HG02884 (cell line): ENCODE data around the gene STARD13.

Source experiments
- ATAC-seq: cut with Tn5 transposase; IDR thresholded peaks from one replicate; pipeline ENCODE4 v1.9.1; 2021; ENCODE audit warnings: mild to moderate bottlenecking, moderate library complexity; ENCODE audit not compliant: unreplicated experiment

The STARD13 gene

DNA sequence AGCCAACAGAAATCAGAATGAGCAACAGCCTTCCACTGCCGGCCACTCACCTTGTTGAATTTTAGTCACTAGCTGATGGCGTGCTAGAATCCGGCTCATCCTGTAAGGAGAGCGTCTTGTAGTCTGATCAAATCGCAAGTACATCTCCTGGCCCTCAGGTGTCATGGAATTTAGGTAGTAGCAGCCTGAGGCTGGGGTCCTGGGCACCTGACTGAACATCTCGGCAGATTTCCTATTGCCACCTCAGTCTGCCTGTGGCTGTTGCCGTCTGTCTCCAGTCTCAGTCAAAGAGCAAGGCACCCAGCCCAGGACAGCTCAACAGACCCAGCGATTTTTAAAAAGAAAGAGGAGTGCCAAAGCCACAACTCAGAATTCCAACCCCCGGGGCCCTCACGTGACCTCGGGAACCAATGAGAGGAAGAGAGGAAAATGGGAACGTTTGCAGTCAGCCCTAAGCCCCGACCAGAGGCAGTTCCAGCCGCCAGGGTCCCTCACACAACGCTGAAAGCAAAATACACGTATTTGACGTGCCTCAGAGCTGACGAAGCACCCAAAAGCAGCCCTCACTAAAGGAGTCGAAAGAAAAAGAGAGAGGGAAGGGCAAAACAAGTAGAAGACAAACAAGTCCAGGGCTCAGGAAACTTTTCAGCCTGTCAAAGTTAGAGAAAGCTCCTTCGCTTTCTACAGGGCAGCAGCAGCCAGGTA is at the start of gene STARD13:
STARD13 (minus strand) TSS at position 336 of the 705 bp plus-strand sequence; CDS start at position 219, 117 bp downstream.
- ATAC-seq, result peak; percentile 80

DNA sequence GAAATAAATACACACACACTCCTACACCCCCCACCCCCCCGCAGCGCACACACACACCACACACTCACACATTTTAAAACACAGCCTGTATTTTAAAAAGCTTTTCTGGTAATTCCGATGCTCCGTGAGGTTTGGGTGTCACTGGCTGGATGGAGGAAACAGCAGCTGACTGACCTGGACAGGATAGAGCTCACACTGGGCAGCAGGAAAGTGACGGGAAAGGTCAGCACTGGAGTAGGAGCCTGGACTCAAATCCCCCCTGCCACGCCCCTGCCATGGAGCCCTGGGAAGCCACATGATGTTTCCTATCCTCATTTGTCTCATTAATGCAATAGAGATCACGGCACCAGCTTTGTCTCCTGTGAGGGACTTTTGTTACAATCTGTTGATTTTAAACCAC is 49.3 kb upstream of the STARD13 start:
- no peak for ATAC-seq

DNA sequence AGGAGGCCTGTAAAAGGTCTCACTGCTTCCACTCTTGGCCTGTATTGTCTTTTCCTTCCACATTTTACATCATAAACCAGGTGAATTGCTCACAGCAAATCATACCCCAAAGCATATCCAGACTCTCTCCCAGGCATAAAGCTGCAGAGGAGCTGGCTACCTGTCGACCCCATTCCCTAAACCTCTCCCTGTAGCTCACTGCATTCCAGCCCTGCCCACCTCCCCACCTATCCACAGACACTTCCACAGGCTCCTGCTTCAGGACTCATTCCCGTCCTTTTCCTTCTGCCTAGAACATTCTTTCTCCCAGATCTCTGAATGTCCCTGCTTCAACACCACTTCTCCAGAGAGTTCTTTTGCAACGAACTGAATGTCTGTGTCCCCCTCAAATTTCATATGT is 46.4 kb upstream of the STARD13 start:
- ATAC-seq, result no peak

DNA sequence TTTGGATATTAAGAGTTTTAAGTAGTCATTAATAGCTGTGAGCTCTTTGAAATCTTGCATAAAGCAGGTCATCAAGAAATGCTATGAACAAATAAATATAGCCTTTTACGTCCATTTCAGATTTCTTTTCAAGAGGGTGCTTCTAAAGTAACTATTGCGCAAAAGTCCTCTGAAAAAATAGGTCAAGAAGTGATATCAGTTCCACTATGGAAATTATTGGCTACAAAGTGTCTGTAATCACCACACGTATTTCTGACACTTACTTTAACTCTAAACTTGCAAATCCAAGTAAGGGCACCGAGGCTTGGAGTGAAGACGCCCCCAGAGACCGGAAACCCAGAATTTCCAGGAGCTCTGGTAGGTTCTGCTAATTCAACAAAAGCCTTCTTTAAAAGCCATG is 44.9 kb upstream of the STARD13 start:
- ATAC-seq, result no peak

DNA sequence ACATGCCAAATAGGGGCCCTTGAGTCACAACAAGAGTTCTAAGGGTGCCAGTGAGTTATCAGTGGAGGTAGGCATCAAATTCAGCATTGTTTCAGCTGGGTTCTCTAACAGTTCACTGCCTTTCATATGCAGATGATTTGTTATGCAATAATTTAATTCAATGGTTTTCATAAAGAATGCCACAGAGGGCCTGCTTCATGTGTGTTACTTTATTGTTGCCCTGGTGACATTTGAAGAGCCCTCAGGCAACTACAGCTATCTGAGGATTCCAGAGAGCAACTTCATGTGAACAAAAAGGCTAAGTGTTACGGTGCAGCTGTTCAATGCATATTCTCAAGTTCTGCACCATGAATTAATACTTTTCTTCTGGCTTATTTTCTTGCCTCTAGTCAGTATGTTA is 43.1 kb upstream of the STARD13 start:
- ATAC-seq, result no peak

DNA sequence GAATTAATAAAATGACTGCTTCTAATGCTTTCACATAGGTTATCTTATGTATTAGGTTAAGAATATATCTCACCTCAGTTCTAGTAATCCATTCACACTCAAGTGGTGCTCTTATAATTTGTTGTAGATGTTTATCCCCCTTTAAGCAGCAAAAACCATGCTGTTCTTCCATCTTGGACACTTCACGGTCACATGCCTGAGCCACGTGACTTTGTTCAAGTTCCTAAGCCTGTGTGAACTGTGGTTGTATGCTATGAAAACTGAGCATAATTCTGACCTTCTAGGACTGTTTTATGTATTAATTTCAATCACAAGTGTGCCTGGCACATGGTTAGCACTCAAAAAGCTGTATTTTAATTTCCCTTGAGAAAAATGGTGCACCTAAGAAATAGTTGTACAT is 41.2 kb upstream of the STARD13 start:
- no peak for ATAC-seq

GRCh38 chr13:33326246-33326645 is 40.7 kb upstream of the STARD13 start:
- ATAC-seq, result no peak

DNA sequence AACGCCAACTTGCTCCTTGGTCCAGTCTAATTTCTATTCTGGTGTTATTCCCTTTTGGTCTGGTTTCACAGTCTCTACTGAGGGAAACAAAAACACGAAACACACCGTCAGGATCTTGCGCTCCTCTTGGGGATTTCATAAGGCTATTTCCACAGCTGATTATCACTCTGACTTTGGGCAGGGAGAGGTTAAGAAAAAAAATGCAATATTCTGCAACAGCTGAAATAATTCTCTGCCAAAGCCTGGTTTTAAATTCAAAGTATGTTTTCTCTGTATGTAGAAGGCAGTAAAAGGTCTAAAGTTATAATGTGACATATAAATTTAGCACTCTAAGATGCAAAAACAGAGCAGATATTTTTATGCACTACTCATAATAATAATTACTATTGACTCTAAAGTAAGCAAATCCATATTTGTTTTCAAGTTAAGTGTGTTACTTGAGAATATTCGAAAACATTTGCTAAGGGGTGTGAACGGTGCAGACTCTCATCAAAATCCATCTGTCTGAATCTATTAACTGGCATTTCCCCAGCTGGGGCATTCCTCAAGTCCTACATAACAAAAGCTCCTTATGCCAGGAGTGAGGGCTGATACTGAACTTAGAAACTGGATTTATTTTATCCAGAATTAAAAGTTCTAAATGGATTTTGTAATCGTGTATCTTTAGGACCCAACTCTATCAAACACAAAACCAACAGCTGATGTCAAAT is 38.4 kb upstream of the STARD13 start:
- ATAC-seq, result no peak

- ATAC-seq, result no peak
Observed at GRCh38 chr13:33322965-33323668, 37.6 kb upstream of the STARD13 start.

- ATAC-seq, result no peak
Observed at GRCh38 chr13:33322543-33322809, 36.9 kb upstream of the STARD13 start.

DNA sequence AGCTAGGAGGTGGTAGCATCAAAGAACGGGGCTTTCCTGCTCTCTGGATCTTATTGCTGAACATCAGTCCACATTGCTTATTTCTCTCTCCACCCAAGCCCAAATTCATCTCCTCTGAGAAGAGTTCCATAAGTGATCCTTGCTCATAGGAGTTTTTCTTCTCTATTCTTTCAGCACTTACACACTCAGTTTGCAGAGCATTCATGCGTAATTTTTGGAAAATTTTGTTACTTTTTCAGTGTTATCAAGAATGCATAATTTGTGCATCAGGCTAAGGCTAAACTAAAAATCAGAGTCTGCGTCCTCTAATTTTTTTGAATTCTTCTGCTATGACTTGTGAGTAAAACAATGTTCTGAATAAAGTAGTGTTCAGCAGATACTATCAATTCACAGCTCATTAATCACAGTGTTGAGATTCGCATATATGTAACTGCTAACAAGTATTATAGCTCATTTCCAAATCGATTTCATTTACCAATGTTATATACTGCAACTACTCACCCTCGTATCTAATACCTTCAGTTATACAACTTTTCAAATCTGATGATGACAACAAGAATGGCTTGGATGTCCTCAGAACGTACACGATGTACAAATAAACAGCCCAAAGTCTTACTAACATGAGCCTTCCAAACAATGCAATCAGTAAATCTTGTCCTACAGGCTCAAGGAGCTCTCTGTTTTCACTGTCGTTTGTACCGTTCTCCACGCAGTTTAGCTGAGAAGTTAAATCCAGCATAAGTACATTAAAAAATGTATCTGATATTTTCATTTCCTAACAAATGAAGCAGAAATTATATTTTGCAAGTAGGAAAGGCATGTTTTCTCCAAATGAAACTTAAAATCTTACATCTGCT is 36.4 kb upstream of the STARD13 start:
- no peak for ATAC-seq

GRCh38 chr13:33319859-33320258 is 34.3 kb upstream of the STARD13 start:
- no peak for ATAC-seq

DNA sequence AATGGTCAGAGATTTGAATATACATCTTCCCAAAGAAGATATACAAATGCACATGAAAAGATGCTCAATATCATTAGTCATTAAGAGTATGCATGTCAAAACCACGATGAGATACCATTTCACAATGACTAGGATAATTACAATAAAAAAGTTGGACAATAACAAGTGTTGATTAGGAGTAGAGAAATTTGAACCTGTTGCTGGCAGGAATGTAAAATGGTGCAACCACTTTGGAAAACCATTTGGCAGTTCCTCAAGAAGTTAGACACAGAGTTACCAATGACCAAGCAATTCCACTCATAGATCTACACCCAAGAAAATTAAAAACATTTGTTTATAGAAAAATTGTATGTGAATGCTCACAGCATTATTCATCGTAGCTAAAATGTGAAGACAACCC is 33.2 kb upstream of the STARD13 start:
- no peak for ATAC-seq

GRCh38 chr13:33318037-33318436 is 32.5 kb upstream of the STARD13 start:
- no peak for ATAC-seq

DNA sequence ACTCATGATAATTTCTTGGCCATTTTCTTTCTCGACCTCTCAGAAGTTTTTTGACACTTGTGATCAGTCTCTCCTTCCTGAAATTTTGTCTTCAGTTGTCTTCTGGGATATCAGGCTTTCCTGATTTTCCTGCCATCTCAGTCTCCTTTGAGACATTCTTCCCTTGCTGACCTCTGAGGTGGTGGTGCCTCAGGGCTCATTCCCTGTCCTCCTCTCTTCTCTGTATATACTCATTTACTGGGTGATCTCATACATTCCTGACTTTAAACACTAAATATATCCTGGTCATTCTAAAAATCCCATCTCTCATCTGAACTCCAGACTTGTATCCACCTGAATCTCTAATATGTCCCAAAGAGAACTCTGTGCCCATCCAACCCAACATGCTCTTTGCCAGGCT is 31.3 kb upstream of the STARD13 start:
- ATAC-seq, result no peak

DNA sequence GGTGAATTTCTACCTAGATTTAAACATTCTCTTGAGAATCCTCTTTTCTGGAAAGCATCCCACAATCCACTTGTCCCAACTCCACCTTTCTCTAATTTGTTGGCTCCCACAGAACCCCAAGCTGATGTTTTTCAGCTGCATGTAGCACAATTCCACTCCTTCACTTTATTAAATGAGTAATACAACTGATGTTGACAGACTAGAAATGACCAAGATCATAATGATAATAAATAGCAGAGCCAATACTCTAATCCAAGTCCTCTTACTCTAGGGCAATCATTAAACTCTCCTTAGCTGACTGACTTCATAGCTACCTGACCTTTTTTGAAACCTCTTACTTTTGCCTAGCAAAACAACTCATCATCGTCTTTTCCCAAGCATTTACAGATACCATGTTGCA is 27.9 kb upstream of the STARD13 start:
- ATAC-seq, result no peak

- no peak for ATAC-seq
Observed at GRCh38 chr13:33312861-33313212, 27.3 kb upstream of the STARD13 start.

DNA sequence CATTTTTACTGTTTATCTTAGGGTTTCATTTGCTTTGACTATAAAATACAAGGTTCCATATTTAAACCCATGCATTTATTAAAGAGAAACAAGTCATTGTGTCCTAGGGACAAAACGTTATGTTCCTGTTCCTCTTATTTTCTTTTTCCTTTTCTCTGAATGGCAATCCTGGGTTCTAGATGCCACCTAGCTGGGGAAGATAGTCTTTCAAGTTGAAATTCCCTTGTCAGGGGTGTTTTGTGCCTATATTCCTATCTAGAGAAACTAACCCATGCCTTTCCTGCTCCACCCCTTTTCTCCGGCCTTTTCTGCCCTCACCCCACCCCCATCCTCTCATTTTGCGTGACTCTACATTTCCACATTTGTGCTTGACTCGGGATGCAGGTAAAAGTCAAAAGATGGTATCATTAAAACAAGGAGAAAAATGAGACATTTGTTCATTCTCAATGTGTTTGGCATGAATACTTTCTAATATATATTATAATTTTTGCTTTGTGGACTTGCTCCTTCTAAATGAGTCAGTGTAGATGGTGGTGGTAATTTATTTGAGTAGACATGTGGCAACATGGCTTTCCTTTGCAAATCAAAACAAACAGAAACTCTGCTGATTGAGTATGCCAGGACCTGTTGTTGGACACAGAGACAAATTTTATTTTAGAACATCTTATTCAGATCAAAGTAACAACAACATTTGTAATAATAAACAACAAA is 26.8 kb upstream of the STARD13 start:
- no peak for ATAC-seq

DNA sequence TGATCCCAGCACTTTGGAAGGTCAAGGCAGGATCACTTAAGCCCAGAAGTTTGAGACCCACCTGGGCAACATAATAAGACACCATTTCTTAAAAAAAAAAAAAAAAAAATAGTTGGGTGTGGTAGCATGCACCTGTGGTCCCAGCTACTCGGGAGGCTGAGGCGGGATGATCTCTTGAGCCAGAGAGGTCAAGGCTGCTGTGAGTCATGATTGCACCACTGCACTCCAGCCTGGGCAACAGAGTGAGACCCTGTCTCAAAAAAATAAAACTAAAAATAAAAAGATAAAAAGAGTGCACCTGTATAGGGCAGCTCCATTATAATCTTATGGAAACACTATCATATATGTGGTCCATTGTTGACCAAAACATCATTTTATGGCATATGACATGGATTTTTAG is 25.5 kb upstream of the STARD13 start:
- ATAC-seq, result no peak

DNA sequence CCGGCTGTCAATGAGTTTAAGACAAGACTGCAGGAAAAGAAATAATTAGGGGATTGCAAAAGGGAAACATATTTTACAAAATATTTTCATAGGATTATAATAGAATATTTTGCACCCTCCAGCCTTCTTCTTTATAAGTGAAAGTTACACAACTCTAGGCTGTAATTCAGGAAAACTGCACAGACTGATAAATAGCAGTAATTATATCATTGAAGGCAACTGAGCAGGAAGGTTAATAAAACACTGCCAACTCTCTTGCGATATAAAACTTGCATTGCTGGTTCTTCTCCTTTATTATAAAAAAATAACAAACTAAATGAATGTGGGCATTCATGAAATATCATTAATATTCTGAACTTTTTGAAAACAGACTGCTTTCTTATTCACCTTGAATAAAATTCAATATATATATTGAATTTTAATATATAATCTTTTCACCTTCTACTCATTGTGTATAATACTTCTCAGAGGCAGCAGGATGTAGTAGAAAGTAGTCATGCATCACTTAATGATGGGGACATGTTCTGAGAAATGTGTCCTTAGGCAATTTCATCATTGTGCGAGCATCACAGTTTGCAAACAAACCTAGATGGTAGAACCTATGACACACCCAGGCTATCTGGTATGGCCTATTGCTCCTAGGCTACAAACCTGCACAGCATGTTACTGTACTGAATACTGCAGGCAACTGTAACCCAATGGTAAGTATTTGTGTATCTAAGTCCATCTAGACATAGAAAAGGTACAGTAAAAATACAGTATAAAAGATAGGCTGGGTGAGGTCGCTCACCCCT is 24.9 kb upstream of the STARD13 start:
- no peak for ATAC-seq
